Measurements from ENCODE around the gene TAF4.

The TAF4 gene

DNA sequence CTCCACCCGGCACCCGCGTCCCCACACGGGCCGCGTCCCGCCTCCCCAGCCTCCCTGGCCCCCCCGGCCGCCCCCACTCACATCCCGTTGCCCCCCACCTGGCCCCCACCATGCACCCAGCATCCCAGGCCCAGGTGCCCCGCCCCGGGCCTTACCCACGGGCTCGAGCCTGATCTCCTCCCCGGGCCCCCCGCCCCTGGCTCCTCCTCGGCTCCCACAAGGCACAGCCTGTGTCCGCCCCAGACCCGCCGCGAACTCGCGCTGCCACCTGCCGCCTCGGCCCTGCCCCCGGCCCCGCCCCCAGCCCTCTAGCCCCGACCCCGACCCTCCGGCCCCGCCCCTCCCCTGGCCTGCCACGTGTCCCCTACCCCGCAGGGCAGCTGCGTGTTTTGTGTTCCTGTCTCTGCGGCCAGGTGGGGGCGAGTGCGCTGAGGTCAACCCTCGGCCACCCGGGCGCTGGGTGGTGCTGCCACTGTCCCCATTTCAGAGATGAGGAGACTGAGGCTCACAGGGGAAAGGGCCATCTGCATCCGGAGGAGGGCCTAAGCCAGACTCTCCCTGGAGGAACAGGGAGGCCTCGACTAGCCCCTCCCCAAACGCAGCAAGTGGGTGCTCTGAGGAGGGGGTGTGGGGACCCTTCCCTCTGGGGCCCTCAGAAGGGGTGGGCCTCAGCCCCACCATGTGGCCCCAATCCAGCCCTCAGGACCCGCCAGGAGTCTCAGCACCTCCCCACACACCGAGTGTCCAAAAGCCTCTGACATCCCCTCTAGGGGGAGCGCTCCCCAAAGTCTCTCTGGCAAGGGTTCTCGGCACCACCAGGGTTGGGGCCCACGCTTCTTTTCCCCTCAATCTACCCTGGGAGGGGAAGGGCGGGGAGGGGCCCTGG lies 99.8 kb downstream of the TAF4 start:
- TF ChIP-seq, protein P1, sequence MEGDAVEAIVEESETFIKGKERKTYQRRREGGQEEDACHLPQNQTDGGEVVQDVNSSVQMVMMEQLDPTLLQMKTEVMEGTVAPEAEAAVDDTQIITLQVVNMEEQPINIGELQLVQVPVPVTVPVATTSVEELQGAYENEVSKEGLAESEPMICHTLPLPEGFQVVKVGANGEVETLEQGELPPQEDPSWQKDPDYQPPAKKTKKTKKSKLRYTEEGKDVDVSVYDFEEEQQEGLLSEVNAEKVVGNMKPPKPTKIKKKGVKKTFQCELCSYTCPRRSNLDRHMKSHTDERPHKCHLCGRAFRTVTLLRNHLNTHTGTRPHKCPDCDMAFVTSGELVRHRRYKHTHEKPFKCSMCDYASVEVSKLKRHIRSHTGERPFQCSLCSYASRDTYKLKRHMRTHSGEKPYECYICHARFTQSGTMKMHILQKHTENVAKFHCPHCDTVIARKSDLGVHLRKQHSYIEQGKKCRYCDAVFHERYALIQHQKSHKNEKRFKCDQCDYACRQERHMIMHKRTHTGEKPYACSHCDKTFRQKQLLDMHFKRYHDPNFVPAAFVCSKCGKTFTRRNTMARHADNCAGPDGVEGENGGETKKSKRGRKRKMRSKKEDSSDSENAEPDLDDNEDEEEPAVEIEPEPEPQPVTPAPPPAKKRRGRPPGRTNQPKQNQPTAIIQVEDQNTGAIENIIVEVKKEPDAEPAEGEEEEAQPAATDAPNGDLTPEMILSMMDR (IDR thresholded peaks at IDR 0.05), result no peak
- H3K27ac ChIP-seq, result no peak overlapping the region
- DNase-seq (ENCODE audit: low spot score), result no peak
- no peak overlapping the region for H3K4me3 ChIP-seq

DNA sequence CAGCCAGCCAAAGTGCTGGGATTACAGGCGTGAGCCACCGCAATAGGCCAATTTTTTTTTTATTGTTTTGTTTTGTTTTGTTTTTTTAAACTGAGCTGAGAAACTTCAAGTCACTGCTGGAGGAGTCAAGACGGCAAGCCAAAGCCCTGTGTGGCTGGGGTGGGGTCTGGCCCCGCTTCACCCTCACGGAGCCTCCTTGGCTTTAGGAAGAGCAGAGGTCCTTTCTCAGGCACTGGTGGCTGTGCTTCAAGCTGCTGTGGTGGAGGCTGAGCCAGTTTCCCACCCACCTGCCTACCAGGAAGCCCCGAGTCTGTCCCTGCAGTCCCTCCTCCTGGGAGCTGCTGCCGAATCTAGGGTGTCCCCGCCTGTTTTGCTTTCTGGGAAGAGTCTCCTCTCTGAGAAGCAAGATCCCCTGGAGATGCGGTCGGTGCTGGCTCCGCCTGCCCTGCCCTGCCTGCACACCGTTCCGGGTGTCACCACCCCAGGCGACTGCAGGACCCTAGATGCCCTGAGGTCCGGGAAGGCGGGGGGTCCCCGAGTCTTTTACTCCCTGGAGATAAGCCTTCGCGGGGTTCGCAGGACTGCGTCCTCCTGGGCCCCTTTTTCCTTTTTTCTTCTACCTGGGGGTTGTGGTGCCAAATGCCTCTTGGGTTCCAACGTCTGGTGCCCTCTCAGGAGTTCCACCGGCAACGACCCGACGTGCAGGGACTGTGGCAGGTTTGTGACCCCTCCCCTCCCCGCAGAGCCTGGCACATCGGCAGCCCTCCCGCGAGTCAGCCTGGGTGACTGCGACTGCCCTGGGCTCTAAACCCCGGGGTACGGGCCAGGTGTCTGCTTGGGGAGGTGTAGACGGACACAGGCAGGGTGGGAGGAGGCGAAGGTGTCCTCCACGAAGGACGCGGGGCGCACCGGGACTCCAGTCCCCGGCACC lies 100.7 kb downstream of the TAF4 start:
- H3K4me3 ChIP-seq, result no peak overlapping the region
- TF ChIP-seq, protein P1 (IDR thresholded peaks at IDR 0.05), result no peak
- no peak overlapping the region for H3K27ac ChIP-seq
- DNase-seq (ENCODE audit: low spot score), result no peak

DNA sequence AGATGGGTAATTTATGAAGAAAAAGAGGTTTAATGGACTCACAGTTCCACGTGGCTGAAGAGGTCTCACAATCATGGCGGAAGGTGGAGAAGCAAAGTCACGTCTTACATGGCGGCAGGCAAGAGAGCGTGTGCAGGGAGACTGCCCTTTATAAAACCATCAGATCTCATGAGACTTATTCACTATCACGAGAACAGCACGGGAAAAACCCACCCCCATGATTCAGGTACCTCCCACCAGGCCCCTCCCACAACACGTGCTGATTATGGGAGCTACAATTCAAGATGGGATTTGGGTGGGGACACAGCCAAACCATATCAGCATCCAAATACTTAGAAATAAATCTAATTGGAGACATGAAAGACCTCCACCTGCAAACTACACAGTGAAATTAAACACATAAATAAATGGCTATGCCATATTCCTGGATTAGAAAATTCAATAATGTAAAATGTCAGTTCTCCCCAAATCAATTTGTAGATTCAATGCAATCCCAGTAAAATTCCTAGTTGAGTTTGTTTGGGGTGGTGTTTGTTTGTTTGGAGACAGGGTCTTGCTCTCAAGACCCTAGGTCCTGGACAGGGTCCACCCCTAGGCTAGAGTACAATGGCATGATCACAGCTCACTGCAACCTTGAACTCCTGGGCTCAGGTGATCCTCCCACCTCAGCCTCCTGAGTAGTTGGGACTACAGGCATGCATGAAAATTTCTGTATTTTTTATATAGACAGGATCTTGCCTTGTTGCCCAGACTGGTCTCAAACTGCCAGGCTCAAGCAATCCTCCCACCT lies 101.6 kb downstream of the TAF4 start:
- H3K4me3 ChIP-seq, result no peak overlapping the region
- no peak for DNase-seq (ENCODE audit: low spot score)
- no peak overlapping the region for H3K27ac ChIP-seq
- TF ChIP-seq, protein P1 (IDR thresholded peaks at IDR 0.05), result no peak

DNA sequence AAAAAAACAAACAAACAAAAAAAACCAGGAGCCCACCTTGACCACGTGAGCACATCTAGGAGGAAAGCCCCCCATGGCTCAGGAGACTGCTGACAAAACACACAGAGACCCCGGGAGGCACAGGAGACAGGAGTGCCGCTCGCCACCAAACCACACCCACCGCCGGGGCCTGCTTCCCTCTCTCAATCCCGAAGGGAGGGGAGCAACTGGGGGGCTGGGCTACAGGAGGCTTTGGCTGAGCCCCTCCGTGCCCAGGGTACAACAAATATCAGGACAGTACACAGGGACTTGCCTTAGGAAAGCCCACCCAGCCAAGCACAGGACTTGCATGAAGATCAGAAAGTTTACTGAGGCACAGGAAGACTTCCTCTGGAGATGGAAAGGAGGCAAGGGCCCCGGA lies 102.5 kb downstream of the TAF4 start:
- Histone ChIP-seq H3K27ac (no peak overlapping the region), H3K4me3 (no peak overlapping the region)
- DNase-seq (ENCODE audit: low spot score), result no peak
- TF ChIP-seq, protein P1 (IDR thresholded peaks at IDR 0.05), result no peak

DNA sequence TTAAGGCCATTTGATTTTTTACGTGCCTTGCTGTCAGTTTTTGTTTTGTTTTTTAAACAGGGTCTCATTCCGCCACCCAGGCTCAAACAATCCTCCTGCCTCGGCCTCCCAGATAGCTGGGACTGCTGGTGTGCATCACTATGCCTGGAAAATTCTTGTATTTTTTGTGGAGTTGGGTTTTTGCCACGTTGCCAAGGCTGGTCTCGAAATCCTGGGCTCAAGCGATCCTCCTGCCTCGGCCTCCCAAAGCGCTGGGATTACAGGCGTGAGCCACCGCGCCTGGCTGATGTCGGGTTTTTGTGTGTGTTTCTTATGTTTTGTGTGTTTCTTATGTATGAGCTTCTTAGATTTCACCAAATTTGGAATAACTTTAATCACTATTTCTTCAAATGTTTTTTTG lies 104.8 kb downstream of the TAF4 start:
- H3K4me3 ChIP-seq, result no peak overlapping the region
- TF ChIP-seq, protein P1 (IDR thresholded peaks at IDR 0.05), result no peak
- DNase-seq (ENCODE audit: low spot score), result no peak
- no peak overlapping the region for H3K27ac ChIP-seq

DNA sequence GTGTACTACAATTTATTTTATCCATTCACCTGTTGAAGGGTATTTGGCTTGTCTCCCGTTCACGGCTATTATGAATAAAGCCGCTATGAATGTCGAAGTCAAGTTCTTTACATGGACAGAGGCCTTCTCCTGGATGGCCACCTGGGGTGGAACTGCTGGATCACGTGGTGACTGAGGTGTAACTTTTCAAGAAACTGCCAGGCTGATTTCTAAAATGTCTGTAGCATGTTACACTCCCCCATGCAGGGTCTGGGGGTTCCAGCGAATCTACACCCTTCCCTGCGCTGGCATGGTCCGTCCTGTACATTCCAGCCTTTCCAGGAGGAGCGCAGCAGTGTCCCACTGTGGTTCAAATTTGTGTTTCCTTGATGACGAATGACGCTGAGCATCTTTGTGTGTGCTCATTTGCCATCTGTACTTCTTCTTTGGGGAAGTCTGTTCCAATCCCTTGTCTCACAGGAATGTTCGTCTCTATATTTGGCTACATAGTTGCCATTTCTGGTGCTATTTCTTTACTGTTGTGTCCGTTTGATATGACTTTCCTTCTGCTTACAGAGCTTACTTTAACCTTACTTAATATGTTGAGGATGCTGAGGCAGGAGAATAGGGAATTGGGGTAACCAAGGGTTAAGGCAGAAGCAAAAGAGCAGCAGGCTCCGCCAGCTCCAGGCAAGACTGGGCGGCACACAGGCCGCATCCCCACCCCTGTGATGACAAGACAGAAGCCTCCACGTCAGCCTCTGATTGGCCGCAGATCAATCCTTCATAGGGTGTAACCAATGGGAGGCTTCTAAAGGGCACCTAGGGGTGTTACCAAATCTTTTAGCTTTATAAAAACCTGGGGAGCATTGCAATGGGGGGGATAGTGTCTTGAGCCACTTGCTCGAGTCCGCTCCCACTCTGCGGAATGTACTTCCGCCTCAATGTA lies 106.6 kb downstream of the TAF4 start:
- Histone ChIP-seq H3K27ac (no peak overlapping the region), H3K4me3 (no peak overlapping the region)
- TF ChIP-seq, protein P1 (IDR thresholded peaks at IDR 0.05), result no peak
- no peak for DNase-seq (ENCODE audit: low spot score)

All from coronary artery (tissue), 2 donors.